IPS-NIHi11 (cell line): Measurements from ENCODE around the gene RBMS1.
A peak's percentile ranks its signal among the peaks of the same experiment; 100 is the strongest.
"Not testable (repeated sequence)": the region's sequence is repeated elsewhere in the genome, so short reads cannot be mapped to it uniquely, and the experiment has no call there.

ENCODE experiments used
- DNase-seq: peaks from one replicate; pipeline ENCODE4 v3.0.0; 2012; ENCODE audit warnings: mixed read lengths, low spot score

The RBMS1 gene

DNA sequence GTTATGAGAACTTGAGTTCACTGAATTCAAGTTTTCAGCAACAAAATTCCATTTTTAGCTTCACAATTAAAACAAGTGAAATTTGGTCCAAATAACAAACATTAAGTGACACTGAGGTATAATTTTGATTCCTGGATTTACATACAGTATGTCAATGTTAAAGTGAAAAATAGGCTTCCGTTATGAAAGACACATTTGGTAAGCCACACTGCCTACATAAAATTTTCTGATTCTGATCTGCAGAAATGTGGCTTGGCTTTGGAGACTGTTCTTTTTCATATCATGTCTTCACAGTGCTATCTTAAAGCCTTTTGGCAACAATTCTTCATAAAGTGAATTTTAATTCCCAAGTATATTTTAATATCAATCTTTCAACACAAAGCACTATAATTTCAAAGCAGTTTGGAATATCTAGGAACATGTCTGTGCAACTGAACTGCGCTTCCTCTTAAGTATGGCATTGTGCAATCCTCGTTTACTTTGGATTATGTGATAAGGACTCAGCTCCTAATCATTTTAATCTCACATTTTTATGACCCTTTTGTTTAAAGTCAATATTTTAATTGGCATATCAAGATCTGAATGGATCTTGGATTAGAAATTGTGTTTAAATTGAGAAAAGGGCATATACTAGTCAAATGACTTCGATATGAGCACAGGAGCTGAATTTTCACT is 60.0 kb downstream of the RBMS1 start:
- DNase-seq: no peak

DNA sequence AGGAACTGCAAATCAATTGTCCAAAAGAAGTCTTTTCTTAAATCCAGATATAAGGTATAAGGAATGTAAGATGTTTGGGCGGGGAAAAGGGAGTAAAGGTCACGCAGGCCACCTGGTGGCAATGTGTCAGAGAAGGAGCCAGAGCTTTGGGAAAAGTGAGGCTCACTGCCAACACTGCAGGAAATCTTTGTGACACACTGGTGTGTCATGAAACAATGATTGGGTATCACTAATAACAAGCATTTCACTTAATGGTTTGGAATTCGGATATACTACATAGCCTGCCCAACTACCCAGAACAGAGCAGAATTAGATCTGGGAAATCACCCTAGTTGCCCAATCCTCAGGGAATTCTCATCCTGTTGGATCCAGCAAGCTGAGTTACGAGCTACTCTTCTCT is 61.0 kb downstream of the RBMS1 start:
- DNase-seq: peak; percentile 22

DNA sequence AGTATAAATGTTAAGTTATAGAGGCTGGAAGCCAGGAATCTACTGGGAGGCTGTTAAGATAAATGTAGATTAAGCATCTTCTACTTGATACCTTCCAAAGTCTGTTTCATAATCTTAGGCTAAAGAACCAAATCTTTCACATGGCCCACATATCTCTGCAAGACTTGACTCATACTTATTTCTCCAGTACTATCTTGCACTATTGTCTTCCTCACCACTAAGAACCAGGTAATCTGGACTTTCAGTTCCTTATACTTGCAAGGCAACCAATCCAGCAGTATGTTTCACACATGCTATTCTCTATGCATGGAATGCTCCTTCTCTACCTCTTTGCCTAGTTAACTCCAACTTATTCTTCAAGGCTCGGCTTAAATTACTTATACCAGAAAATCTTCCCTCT is 62.2 kb downstream of the RBMS1 start:
- no peak for DNase-seq

DNA sequence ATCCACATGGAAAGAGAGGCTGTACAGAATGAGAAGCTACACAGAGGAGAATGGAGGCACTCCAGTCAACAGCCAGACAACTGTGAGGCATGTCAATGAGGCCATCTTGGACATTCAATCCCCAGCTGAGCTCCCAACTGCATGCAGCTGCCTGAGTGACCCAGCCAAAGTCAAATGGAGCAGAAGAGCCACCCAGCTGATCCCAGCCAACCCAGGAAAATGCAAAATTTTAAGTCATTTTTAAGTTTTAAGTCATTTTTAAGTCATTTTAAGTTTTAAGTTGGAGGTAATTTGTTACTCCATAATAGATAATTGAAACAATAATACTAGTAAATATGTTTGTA is 63.6 kb downstream of the RBMS1 start:
- no peak for DNase-seq

DNA sequence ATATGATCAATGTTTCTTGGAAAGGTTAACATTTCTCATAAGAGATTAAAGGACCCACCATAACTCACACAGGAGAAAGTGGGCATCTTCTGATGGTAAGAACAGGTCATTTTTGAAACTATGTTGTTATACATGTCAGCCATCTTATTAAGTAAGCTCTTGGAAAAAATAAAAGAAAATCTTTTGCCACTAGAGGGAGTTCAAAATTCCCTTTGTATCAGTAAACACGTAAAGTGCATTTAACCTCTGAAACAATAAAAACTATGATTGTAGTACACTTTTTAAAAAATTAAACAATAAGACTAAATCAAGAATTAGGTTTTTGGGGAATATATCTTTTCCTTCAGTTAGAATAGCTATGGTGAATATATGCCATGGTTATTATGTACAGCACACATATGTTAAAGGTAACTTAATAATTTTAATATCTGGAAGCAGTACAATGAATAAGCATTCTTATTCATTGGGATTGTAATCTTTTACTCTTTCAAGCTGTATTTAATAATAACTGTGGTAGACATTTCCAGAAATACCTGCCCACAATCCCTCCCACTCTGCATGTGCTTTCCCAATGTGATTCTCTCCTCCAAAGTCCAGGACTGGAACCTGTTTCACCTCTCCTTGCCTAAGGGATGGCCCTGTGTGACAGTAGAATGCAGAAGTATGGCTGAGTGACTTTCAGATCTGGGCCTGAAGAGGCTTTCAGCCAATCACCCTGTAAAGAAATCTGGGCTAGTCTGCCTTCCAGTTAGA is 64.2 kb downstream of the RBMS1 start:
- no peak for DNase-seq

DNA sequence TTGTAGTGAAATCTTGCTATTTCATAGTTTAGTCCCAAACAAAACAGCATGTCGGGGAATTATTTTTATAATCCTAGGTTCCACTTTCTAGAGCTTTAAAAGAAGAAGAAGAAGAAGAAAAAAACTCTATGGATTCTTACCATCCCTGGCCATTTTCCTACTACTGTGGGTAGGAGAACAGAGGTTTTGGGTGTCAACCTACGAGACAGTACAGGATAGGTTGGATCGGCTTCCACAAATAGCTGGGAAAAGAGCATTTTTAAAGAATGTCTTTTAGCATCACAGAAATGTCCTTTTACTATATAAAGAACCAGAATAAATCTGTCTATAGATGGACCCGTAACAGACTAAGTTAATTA is 65.2 kb downstream of the RBMS1 start:
- DNase-seq: no peak

DNA sequence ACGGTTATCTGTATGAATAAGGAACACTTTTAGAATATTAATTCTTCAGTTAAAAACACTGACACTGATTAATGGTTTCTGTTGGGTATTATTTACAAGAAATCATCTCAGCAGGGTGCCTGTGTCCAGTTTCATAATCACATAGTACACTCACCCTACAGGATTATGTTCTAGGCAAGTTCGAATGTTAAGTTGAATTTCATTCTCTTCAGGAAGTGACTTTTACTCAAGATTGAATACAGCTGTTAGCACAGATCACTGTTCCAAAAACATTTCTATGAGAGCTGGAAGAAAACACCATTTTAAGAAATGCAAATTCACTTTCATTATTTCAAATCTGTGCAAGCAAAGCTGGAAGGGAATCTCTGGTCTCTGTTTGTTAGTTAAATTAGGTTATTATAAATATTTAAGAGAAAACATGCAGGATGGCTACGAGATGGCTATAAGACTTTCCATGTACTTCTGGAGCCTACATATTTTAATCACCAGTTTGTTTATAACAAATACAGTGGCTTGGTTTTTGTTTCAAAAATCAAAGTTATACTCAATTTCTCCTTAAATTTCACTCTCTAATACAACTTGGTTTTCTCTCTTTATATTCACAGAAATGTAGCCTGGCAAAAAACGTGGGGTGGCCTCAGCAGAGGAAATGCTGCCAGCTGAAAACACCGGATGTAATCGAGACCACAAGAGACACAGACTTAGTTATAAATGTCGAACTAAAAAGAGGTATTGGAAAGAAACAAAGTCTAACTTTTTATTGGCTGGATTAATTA is 65.8 kb downstream of the RBMS1 start:
- no peak for DNase-seq

DNA sequence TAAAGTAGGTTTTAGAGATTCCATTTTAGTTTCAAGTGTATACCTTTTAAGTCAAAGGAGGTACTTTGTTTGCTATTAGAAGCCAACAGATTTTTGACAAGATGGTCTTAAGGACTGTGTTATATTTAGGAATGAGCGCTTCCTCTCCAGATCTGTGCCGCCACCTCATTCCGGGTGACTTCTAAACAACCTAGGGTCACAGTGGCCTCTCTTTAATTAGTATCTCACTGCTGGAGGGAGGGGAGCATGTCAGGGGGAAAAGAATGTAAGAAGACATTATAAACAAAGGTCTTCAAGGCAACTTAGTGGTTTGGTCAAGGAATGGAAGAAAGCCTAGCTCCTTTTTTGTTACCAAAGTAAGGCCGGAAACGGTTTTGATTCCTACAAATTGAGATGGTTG is 67.0 kb downstream of the RBMS1 start:
- no peak for DNase-seq

DNA sequence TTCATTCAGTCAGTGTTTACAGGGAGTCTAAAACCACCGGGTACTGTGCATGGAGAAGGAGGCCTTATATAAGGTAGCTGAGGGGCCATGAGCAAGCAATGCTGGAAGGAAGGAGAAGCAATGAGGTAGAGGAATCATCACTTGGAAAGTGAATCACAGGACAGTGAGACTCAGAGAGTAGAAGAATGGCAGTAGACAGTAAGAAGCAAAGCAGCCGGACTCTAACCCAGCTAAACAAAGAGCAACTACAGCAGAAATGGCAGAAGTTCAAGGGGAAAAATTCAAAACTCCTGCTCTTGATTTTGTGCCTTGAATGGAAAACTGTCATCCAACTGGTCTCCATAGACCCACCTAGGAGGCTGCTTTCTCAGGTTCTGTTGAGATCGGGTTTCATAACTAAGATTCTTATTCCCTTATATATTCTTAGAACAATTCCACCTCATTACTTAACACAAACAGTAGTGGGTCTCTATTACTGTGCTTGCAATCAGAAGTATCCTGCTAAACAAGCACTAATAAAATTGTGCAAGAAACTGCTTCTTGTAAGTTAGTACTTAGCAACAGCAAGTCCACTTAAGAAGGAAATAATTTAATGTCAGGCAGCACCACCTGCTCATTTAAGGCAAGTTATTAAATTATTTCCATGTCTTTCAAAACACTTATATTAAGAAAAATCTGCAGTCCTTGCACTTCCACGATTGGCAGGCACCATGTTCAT is 68.0 kb downstream of the RBMS1 start:
- DNase-seq: no peak

DNA sequence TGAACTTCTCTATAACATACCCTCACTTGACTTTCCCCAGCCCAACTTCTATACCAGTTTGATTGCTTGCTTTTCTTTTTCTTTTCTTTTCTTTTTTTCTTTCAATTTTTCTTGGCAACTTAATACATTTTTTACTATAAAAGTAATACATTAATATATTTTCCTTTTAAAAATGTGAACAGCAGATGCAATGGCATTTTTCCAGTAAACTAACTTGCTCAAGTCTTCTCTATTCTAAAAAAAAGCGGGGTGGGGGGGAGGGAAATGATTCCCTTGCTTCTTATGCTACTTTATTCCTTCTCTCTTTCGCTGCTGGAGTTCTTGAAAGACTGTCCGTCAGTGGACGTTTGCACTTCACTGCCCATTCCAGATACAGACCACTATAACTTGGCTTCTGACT is 70.5 kb downstream of the RBMS1 start:
- no peak for DNase-seq

DNA sequence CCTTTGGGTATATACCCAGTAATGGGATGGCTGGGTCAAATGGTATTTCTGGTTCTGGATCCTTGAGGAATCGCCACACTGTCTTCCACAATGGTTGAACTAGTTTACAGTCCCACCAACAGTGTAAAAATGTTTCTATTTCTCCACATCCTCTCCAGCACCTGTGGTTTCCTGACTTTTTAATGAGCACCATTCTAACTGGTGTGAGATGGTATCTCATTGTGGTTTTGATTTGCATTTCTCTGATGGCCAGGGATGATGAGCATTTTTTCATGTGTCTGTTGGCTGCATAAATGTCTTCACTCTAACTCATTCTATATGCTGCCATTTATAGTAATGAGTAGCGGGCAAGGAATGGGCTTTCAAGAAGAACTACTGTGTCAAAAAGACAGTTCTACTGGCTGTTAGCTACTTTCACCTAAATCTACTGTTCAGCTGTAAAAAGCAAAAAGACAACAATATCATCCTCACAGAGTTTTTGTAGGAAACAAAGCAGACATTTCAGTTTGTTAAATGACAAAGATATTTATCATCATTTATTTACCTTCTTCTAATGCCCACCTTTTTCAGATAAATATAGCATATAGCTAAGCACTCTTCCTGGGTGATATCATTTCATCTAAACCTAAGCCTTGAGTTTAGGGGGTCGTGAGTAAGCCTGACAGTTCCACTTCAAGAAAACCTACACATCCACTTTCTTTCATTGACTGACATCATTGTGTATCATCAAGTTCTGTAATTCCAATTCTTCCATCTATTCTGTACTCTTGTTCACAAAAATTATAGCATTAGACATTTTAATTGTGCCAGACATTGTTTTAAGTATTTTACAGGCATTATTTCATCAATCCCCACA is 71.7 kb downstream of the RBMS1 start:
- not testable (repeated sequence) for DNase-seq

DNA sequence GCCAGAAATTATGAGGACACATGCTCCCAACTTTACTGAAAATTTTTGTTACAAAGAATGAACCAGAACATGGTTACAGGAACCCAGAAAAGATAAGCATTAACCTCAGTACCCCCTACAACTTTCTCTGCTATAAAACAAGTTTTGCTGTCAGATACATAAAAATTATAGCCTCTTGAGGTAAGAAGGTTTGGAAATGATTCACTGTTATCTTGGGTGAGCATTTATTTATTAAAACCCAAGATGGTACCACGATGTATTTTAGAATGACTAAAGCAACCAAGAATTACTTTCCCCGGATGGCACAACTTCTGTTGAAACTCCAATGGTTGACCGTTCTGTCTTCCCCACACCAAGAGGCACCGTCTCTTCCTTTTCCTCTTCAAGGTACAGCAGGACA is 72.9 kb downstream of the RBMS1 start:
- DNase-seq: no peak

DNA sequence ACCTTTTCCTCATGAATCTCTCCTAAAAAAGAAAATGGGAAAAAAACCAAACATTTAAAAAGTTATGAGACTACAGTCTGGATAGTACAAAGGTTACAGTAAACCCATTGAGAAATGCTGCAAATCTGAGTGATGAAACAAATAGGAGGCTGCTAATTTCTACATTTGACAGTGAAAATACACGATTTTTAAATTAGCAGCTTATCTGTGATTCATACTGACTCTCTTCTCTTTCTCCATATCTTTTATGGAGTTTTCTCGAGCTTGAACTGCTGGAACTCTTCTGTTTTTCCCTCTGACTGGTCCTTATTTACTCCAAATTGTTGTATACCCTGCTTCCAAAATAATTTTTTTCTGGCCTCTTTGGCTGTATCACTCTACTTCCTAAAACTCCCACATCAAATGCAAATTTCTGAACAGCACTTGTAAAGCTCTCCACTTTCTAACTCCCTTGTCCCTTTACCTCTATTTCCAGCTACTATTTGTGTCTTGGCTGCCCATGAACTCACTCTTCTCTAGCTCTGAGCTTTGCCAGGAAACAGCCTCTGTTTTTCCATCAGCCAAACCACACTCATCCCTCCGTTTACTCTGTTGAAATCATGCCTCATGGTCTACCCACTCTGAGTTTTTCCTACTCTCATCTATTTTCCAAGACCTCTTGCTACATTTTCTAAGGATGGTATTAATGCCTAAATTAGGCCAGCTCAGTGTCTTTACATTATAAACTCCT is 73.7 kb downstream of the RBMS1 start:
- DNase-seq: no peak

DNA sequence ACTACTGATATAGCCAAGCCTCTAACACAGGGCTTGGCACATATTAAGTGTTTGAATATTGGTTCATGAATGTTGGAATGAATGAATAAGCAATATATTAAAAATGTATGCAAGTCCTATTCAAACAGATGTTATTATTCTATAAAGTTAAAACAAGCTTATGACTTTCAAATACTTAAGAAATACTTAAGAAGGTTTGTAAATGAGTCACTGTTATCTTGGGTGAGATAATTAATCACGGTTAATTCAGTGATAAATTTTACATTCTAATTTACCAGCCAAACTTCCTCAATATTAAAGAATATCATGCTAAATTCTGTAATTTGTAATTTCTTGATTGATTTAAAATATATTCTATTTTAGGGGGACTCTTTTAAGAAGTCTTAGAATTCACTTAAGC is 74.8 kb downstream of the RBMS1 start:
- no peak for DNase-seq

DNA sequence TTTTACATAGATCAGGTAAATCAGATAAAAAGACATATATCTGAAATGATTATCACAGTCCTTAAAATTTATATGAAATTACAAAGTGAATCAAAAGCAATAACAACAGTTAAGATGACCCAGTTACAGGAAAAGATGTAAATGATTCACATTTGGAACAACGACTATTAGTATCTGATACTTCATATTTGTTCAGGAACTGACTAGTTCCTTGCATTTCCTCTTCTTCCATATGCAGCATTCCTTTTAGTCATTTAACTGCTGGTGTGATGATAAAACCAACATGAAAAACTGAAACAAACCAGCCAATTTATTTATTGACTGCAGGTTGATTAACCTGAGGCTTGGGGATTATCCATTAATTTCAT is 75.2 kb downstream of the RBMS1 start:
- DNase-seq: no peak

DNA sequence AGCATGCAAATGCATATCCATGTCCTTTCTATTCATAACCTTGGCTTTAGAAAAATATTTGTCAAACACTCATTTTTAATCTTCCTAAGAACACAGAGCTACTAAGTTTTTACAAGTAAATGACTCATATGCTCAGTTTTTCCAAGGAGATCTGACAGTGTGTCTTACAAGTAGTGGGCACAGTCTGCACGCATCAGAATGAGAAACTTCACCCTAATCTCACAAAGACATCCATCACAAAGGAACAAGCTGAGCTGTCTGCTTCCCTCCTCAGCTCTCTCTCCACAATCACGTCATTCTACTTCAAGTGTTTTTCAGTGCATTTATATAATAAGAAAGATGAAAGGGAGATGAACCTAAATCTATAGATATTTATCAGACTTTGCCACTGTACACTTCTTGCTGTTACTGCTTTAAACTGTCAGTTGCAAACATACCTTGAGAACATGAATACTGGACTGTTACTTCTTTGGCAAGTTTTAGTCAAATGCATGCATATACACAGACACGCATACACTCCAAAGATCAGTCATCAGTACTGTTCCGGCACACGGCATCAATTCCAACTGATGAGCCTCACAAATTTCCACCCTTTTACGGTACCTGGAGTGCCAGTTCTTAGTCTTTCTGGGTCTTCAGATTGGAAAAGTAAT is 75.7 kb downstream of the RBMS1 start:
- DNase-seq: no peak

DNA sequence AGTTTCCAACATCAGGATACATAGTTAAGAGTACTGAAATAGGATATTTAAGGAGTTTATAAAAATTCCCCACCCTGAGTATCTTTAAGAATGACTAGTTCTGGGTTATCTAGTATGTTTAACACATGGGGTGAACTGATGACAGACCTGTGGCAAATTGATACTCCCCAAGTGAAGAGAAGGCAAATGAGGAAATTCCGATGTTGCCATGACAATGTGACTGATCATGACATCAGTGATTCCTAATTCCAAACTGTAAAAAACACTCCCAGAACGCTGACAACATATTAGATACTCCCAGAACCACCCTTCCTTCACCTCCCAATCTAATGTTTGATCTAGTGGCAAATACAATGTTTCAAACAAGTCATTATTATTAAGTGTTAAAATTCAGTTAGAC is 77.6 kb downstream of the RBMS1 start:
- DNase-seq: no peak

DNA sequence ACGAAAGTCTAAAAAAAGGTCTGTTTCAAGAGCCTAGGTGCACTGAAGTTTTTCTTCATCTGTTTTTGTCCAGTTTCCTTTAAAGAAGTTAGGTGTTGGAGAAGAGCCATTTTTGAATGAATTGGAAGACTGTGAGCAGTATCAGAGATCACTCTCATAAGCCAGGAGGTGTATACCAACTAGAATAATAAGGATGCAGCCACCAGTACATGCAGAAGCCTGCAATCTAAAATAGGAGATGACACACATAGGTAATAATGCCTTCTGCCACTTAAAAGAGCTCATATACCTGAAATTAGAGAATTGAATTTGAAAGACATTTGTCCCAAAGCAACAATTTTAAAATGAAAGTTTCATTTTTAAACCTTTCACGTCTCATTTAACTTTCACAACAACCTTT is 81.7 kb downstream of the RBMS1 start:
- DNase-seq: no peak

DNA sequence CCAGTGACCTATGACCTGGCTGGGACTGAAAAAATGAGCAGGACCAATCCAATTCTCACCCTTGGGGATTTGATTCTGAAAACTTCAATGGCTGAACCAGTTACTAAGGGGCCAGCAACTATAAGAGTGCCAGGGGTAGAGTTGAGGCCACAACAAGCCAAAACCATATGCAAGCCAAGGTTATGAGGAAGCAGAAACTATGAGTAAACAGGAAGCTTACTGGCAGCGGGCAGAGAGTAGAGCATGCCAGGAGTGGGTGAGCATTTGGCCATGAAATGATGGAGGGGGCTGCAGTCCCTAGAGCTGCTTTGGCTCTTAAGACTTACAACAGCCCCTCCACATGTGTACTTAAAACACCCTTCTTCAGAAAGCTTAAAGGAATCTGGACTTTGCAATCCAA is 82.4 kb downstream of the RBMS1 start:
- no peak for DNase-seq

DNA sequence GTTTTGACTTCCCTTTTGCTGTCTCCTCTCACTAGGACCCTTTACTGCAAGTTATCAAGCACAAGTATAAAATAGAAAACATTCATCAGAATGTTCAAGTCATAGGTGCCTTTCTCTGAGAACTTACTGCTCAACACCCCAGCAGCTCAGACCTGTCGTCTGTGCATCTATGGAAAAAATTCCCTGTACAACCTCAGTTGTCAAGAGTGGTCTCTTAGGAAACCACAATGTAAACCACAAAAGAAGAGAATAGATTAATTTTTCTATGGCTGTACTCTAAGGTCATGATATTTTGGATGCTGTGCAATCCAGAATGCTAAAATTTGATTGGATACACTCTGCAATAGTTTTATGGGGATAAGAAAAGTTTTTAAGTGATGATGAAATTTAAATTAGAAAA is 84.1 kb downstream of the RBMS1 start:
- no peak for DNase-seq

DNA sequence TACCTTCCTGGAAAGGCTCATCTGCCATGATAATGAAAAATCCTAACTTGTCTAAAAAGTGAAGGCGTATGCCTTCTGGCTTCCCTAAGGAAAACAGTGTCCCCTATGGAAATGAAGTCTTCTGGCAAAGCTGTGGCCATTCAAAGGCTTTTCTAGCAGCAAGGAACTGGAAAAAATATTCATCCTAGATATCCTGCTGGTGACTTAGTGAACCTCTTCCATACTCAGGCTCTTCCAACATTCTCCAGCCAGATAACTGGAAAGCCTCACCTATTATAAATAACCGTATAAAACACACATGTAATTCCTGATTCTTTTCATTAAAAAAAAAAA is 84.7 kb downstream of the RBMS1 start:
- DNase-seq: no peak
